OCI-LY1 (cell line): Measurements from ENCODE around the gene LRMDA.

Experiments used
- H2AFZ ChIP-seq: fragments of 200-600 bp; sonication (generic), shearing (Covaris generic); 2 replicates; pipeline ENCODE4 v1.6.0; 2014; ENCODE audit warnings: antibody characterized with exemption, mild to moderate bottlenecking, low read length
- H3F3A ChIP-seq: fragments of 200-600 bp; sonication (generic), shearing (Covaris generic); 2 replicates; pipeline ENCODE4 v1.6.0; 2014; ENCODE audit warnings: mild to moderate bottlenecking, antibody characterized with exemption, low read length, moderate library complexity; ENCODE audit not compliant: insufficient read depth
- H3K27ac ChIP-seq: fragments of 200-600 bp; sonication (generic); 2 replicates; pipeline ENCODE4 v1.5.1; 2014; ENCODE audit warnings: low read length, mixed run types, mild to moderate bottlenecking, low read depth; ENCODE audit not compliant: poor library complexity, severe bottlenecking
- H3K27me3 ChIP-seq: fragments of 200-600 bp; sonication (generic); 2 replicates; pipeline ENCODE4 v1.6.0; 2014; ENCODE audit warnings: antibody characterized with exemption, mild to moderate bottlenecking, low read length, moderate library complexity; ENCODE audit not compliant: insufficient read depth
- H3K36me3 ChIP-seq: fragments of 200-600 bp; sonication (generic); 2 replicates; pipeline ENCODE4 v1.6.1; 2014; ENCODE audit warnings: mild to moderate bottlenecking, antibody characterized with exemption, low read length, moderate library complexity, mixed read lengths; ENCODE audit not compliant: insufficient read depth
- H3K4me1 ChIP-seq: fragments of 200-600 bp; sonication (generic); 2 replicates; pipeline ENCODE4 v1.5.1; 2014; ENCODE audit warnings: mild to moderate bottlenecking, low read length, moderate library complexity; ENCODE audit not compliant: insufficient read depth, severe bottlenecking
- H3K4me2 ChIP-seq: fragments of 200-600 bp; sonication (generic), shearing (Covaris generic); 2 replicates; pipeline ENCODE4 v1.6.1; 2014; ENCODE audit warnings: low read length
- H3K4me3 ChIP-seq: fragments of 200-600 bp; sonication (generic); 2 replicates; pipeline ENCODE4 v1.5.1; 2014; ENCODE audit warnings: low read length, low read depth, mild to moderate bottlenecking, mixed read lengths; ENCODE audit not compliant: poor library complexity, severe bottlenecking
- H3K79me2 ChIP-seq: fragments of 200-600 bp; shearing (Covaris generic); 2 replicates; pipeline ENCODE4 v1.6.1; 2016; ENCODE audit warnings: mixed run types, low read length, mixed read lengths; ENCODE audit not compliant: insufficient read depth
- H3K9ac ChIP-seq: fragments of 200-600 bp; sonication (generic), shearing (Covaris generic); 2 replicates; pipeline ENCODE4 v1.6.1; 2014; ENCODE audit warnings: mild to moderate bottlenecking, low read length, mixed read lengths
- H3K9me2 ChIP-seq: fragments of 200-600 bp; sonication (generic), shearing (Covaris generic); 2 replicates; pipeline ENCODE4 v1.6.1; 2014; ENCODE audit warnings: low read depth, mild to moderate bottlenecking, low read length, mixed read lengths
- H3K9me3 ChIP-seq: fragments of 200-600 bp; shearing (Covaris generic); 2 replicates; pipeline ENCODE4 v1.6.1; 2014; ENCODE audit warnings: low read length, mixed read lengths
- H4K20me1 ChIP-seq: fragments of 200-600 bp; sonication (generic), shearing (Covaris generic); 2 replicates; pipeline ENCODE4 v1.6.0; 2016; ENCODE audit warnings: mild to moderate bottlenecking, low read length; ENCODE audit not compliant: insufficient read depth
- CTCF ChIP-seq: fragments of 200-600 bp; sonication (generic), shearing (Covaris generic); IDR thresholded peaks from 2 replicates; pipeline ENCODE4 v1.5.1; 2017; ENCODE audit warnings: mild to moderate bottlenecking, antibody characterized with exemption, low read length, moderate library complexity, mixed read lengths
- EZH2 ChIP-seq: fragments of 200-600 bp; sonication (generic), shearing (Covaris generic); IDR thresholded peaks from 2 replicates; pipeline ENCODE4 v1.8.0; 2017; ENCODE audit warnings: borderline replicate concordance, mixed run types, mild to moderate bottlenecking, antibody characterized with exemption, low read length, moderate library complexity, mixed read lengths

Gene LRMDA

GRCh38 chr10:75928231-75928630 is 496.8 kb downstream of the LRMDA start:
- Histone ChIP-seq H3K9me3 (no peaks in the 10 kb centered on the region), H3F3A (no peaks in the 10 kb centered on the region), H2AFZ (no peak overlapping the region), H3K9me2 (no peaks in the 10 kb centered on the region), H3K27ac (no peak overlapping the region), H3K27me3 (no peaks in the 10 kb centered on the region), H3K36me3 (no peaks in the 10 kb centered on the region), H3K9ac (no peak overlapping the region), H3K4me2 (no peak overlapping the region), H3K4me1 (no peaks in the 10 kb centered on the region), H3K79me2 (no peaks in the 10 kb centered on the region), H3K4me3 (no peak overlapping the region), H4K20me1 (no peaks in the 10 kb centered on the region)
- no peak for TF ChIP-seq EZH2
- no peak for TF ChIP-seq CTCF

GRCh38 chr10:75929630-75930161 is 498.3 kb downstream of the LRMDA start:
- no peaks in the 10 kb centered on the region for H3K79me2 ChIP-seq
- H3K9ac ChIP-seq: no peak overlapping the region
- no peaks in the 10 kb centered on the region for H3K9me3 ChIP-seq
- no peak overlapping the region for H3K4me3 ChIP-seq
- H3K36me3 ChIP-seq: no peaks in the 10 kb centered on the region
- no peaks in the 10 kb centered on the region for H3K9me2 ChIP-seq
- no peak overlapping the region for H2AFZ ChIP-seq
- no peak overlapping the region for H3K27ac ChIP-seq
- no peaks in the 10 kb centered on the region for H4K20me1 ChIP-seq
- H3F3A ChIP-seq: no peaks in the 10 kb centered on the region
- H3K4me2 ChIP-seq: no peak overlapping the region
- TF ChIP-seq CTCF (no peak), EZH2 (no peak)
- no peaks in the 10 kb centered on the region for H3K27me3 ChIP-seq
- no peaks in the 10 kb centered on the region for H3K4me1 ChIP-seq

GRCh38 chr10:75932921-75933320 is 501.5 kb downstream of the LRMDA start:
- Histone ChIP-seq H3K36me3 (no peaks in the 10 kb centered on the region), H3K4me3 (no peak overlapping the region), H3K27ac (no peak overlapping the region), H2AFZ (no peak overlapping the region), H3K9me2 (no peaks in the 10 kb centered on the region), H3K9ac (no peak overlapping the region), H3K79me2 (no peaks in the 10 kb centered on the region), H3K4me2 (no peak overlapping the region), H4K20me1 (no peaks in the 10 kb centered on the region), H3K9me3 (no peaks in the 10 kb centered on the region), H3K27me3 (no peaks in the 10 kb centered on the region), H3F3A (no peaks in the 10 kb centered on the region), H3K4me1 (no peaks in the 10 kb centered on the region)
- no peak for TF ChIP-seq EZH2
- no peak for TF ChIP-seq CTCF
